ENCODE data around the gene SERPINE3.

DNA sequence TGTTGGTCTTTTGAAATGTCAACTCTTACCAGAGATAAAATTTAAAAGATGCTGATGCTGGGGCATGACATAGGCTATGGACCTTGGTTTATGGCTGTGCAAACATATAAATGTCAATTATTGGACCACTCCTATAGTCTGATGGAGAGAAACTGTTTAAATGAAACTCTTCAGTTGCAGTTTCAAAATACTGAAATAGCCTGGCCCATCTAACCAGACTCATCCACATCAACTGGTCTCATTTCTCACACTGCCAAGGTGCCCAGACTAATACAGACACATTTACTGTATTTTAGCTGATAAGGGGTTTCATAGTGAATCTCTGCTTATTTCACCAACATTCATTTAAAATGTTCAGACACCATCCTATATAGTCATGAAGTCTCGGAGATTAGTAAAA lies 19.9 kb downstream of the SERPINE3 start:
- TF ChIP-seq SIN3A (IDR thresholded peaks at IDR 0.05; ENCODE audit: borderline replicate concordance, insufficient read depth, low read length) (no peak), TAF1 (IDR thresholded peaks at IDR 0.05; ENCODE audit: borderline replicate concordance, insufficient read depth, low read length) (no peak)
